ENCODE data around the gene ADGRG6. TPM values are rescaled to one million over a fixed set of nuclear protein-coding genes. Genes with fewer than 3 reads are reported as not detected.

ADGRG6 gene
- total RNA-seq, 1 experiment from 2014 or later: 5.3 TPM

DNA sequence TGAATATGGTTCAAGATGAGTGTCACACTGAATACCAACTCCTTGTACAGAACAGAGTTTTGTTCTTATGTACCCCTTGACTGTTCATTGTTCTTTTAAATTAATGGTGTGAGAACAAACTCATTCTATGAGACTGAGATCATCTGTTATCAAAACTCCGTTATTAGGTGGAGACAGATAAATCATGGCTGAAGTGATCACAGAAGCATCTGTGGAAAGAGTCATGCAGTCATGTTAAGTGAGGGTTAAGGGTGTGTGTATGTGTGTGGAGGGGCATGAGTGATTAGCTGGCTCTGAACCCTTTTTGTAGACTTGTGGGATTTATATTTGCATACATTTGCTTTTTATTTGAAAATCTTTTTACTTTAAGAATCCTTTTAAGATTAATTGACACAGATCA lies 24.7 kb downstream of the ADGRG6 start (continued):
- TF ChIP-seq, protein P1, sequence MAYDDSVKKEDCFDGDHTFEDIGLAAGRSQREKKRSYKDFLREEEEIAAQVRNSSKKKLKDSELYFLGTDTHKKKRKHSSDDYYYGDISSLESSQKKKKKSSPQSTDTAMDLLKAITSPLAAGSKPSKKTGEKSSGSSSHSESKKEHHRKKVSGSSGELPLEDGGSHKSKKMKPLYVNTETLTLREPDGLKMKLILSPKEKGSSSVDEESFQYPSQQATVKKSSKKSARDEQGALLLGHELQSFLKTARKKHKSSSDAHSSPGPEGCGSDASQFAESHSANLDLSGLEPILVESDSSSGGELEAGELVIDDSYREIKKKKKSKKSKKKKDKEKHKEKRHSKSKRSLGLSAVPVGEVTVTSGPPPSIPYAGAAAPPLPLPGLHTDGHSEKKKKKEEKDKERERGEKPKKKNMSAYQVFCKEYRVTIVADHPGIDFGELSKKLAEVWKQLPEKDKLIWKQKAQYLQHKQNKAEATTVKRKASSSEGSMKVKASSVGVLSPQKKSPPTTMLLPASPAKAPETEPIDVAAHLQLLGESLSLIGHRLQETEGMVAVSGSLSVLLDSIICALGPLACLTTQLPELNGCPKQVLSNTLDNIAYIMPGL (CRISPR knock-in tag; IDR thresholded peaks at IDR 0.05): no peak
- no peak for TF ChIP-seq ZNF671 (CRISPR knock-in tag; IDR thresholded peaks at IDR 0.05)
- TF ChIP-seq, protein P2, sequence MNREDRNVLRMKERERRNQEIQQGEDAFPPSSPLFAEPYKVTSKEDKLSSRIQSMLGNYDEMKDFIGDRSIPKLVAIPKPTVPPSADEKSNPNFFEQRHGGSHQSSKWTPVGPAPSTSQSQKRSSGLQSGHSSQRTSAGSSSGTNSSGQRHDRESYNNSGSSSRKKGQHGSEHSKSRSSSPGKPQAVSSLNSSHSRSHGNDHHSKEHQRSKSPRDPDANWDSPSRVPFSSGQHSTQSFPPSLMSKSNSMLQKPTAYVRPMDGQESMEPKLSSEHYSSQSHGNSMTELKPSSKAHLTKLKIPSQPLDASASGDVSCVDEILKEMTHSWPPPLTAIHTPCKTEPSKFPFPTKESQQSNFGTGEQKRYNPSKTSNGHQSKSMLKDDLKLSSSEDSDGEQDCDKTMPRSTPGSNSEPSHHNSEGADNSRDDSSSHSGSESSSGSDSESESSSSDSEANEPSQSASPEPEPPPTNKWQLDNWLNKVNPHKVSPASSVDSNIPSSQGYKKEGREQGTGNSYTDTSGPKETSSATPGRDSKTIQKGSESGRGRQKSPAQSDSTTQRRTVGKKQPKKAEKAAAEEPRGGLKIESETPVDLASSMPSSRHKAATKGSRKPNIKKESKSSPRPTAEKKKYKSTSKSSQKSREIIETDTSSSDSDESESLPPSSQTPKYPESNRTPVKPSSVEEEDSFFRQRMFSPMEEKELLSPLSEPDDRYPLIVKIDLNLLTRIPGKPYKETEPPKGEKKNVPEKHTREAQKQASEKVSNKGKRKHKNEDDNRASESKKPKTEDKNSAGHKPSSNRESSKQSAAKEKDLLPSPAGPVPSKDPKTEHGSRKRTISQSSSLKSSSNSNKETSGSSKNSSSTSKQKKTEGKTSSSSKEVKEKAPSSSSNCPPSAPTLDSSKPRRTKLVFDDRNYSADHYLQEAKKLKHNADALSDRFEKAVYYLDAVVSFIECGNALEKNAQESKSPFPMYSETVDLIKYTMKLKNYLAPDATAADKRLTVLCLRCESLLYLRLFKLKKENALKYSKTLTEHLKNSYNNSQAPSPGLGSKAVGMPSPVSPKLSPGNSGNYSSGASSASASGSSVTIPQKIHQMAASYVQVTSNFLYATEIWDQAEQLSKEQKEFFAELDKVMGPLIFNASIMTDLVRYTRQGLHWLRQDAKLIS (CRISPR knock-in tag; IDR thresholded peaks at IDR 0.05; ENCODE audit: borderline replicate concordance): no peak

DNA sequence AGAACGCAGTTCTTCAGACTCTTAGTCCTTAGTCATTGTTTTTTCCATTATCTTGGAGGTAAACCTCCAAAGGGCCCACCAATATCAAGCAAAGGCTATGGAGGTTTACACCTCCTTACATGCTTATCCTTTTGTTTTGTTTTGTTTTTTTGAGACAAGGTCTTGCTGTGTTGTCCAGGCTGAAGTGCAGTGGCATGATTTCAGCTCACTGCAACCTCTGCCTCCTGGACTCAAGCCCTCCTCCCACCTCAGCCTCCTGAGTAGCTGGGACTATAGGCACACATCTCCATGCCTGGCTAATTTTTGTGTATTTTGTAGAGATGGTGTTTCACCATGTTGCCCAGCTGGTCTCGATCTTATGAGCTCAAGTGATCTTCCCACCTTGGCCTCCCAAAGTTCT lies 26.3 kb downstream of the ADGRG6 start:
- Mint-ChIP-seq H3K9me3 (no peaks in the 10 kb centered on the region), H3K4me1 (peaks cover 49% of the 10 kb centered on the region), H3K27ac (no peak overlapping the region), H3K36me3 (no peaks in the 10 kb centered on the region), H3K27me3 (ENCODE audit: low read depth) (no peaks in the 10 kb centered on the region), H3K4me3 (no peak overlapping the region)
- ChIA-PET CTCF (interaction anchor here (0.7 kb wide), 1 partner anchor 1892 kb away, joined by 4 read pairs; no protein-coding TSS in a partner anchor), POLR2A (no interaction called here)
- ATAC-seq (no peak), DNase-seq (ENCODE audit: low spot score) (no peak)
- TF ChIP-seq ZNF671 (CRISPR knock-in tag; IDR thresholded peaks at IDR 0.05) (no peak), ZNF121 (CRISPR knock-in tag; IDR thresholded peaks at IDR 0.05) (peak; percentile 69)

DNA sequence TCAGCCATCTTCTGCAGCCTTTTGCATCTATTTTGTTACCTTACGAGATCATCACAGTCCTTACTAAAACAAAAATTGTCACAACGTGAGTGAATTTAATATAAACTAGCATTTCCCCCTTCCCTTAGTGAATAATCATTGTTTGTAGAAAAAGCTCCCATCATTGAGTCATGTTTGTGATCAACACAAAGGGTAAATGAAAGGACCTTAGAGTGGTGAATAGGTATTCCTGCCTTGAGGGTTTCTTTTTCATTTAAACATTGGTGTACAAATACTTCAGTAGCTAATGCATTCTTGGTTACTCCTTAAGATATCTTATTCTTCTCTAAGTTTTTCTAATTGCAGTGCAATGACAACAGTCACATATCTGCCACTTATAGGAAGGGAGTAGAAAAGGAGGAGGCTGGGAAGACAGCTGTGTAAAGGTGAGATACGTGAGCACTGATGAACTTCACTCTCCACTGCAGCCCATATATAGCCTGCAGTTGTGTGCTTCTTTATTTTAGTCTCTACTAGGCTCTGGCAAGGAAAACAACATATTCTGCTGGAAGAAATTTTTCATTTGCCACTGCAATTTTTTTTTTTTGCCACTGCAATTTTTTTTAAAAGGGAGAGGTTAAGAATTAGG lies 27.8 kb downstream of the ADGRG6 start:
- ChIA-PET CTCF (no interaction called here), POLR2A (no interaction called here)
- Mint-ChIP-seq H3K27ac (no peak overlapping the region), H3K4me1 (peaks cover 33% of the 10 kb centered on the region), H3K36me3 (no peaks in the 10 kb centered on the region), H3K27me3 (ENCODE audit: low read depth) (no peaks in the 10 kb centered on the region), H3K9me3 (no peaks in the 10 kb centered on the region), H3K4me3 (no peak overlapping the region)
- DNase-seq (ENCODE audit: low spot score): no peak
- ATAC-seq: peak; percentile 32; the same call in 1 of the 2 replicates
- TF ChIP-seq OVOL2 (CRISPR knock-in tag; IDR thresholded peaks at IDR 0.05; ENCODE audit: borderline replicate concordance): no peak
- TF ChIP-seq RORB (CRISPR knock-in tag; IDR thresholded peaks at IDR 0.05): no peak
- TF ChIP-seq, protein P3, sequence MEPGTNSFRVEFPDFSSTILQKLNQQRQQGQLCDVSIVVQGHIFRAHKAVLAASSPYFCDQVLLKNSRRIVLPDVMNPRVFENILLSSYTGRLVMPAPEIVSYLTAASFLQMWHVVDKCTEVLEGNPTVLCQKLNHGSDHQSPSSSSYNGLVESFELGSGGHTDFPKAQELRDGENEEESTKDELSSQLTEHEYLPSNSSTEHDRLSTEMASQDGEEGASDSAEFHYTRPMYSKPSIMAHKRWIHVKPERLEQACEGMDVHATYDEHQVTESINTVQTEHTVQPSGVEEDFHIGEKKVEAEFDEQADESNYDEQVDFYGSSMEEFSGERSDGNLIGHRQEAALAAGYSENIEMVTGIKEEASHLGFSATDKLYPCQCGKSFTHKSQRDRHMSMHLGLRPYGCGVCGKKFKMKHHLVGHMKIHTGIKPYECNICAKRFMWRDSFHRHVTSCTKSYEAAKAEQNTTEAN (CRISPR knock-in tag; IDR thresholded peaks at IDR 0.05): no peak
- no peak for TF ChIP-seq NFYB (CRISPR knock-in tag; conservative IDR thresholded peaks at IDR 0.05; ENCODE audit: low read depth)
- TF ChIP-seq NR3C1 (CRISPR knock-in tag; conservative IDR thresholded peaks at IDR 0.05; ENCODE audit: low read depth): no peak
- TF ChIP-seq RELA (CRISPR knock-in tag; IDR thresholded peaks at IDR 0.05; ENCODE audit: borderline replicate concordance): no peak
- TF ChIP-seq, protein P4, sequence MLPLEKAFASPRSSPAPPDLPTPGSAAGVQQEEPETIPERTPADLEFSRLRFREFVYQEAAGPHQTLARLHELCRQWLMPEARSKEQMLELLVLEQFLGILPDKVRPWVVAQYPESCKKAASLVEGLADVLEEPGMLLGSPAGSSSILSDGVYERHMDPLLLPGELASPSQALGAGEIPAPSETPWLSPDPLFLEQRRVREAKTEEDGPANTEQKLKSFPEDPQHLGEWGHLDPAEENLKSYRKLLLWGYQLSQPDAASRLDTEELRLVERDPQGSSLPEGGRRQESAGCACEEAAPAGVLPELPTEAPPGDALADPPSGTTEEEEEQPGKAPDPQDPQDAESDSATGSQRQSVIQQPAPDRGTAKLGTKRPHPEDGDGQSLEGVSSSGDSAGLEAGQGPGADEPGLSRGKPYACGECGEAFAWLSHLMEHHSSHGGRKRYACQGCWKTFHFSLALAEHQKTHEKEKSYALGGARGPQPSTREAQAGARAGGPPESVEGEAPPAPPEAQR (CRISPR knock-in tag; IDR thresholded peaks at IDR 0.05): no peak
- TF ChIP-seq, protein P5, sequence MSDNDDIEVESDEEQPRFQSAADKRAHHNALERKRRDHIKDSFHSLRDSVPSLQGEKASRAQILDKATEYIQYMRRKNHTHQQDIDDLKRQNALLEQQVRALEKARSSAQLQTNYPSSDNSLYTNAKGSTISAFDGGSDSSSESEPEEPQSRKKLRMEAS (CRISPR knock-in tag; IDR thresholded peaks at IDR 0.05): no peak
- TF ChIP-seq, protein P6, sequence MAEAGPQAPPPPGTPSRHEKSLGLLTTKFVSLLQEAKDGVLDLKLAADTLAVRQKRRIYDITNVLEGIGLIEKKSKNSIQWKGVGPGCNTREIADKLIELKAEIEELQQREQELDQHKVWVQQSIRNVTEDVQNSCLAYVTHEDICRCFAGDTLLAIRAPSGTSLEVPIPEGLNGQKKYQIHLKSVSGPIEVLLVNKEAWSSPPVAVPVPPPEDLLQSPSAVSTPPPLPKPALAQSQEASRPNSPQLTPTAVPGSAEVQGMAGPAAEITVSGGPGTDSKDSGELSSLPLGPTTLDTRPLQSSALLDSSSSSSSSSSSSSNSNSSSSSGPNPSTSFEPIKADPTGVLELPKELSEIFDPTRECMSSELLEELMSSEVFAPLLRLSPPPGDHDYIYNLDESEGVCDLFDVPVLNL (CRISPR knock-in tag; IDR thresholded peaks at IDR 0.05; ENCODE audit: borderline replicate concordance, low read depth): no peak
- TF ChIP-seq SMAD4 (CRISPR knock-in tag; IDR thresholded peaks at IDR 0.05): no peak
- TF ChIP-seq SOX15 (CRISPR knock-in tag; IDR thresholded peaks at IDR 0.05): no peak
- TF ChIP-seq IRF2 (CRISPR knock-in tag; IDR thresholded peaks at IDR 0.05; ENCODE audit: borderline replicate concordance, low read depth): no peak
- TF ChIP-seq, protein P7, sequence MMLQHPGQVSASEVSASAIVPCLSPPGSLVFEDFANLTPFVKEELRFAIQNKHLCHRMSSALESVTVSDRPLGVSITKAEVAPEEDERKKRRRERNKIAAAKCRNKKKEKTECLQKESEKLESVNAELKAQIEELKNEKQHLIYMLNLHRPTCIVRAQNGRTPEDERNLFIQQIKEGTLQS (CRISPR knock-in tag; conservative IDR thresholded peaks at IDR 0.05): no peak
- TF ChIP-seq, protein P8, sequence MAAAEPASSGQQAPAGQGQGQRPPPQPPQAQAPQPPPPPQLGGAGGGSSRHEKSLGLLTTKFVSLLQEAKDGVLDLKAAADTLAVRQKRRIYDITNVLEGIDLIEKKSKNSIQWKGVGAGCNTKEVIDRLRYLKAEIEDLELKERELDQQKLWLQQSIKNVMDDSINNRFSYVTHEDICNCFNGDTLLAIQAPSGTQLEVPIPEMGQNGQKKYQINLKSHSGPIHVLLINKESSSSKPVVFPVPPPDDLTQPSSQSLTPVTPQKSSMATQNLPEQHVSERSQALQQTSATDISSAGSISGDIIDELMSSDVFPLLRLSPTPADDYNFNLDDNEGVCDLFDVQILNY (CRISPR knock-in tag; IDR thresholded peaks at IDR 0.05): no peak
- TF ChIP-seq FOXJ3 (CRISPR knock-in tag; IDR thresholded peaks at IDR 0.05; ENCODE audit: borderline replicate concordance): no peak
- no peak for TF ChIP-seq NR1H2 (CRISPR knock-in tag; IDR thresholded peaks at IDR 0.05)
- TF ChIP-seq GRHL2 (CRISPR knock-in tag; IDR thresholded peaks at IDR 0.05; ENCODE audit: insufficient replicate concordance, severe bottlenecking): no peak
